EH (cell line): ENCODE measurements around the gene KIF6.

Experiments
- DNase-seq: peaks from one replicate; pipeline ENCODE4 v3.0.0-alpha.2; 2015; ENCODE audit warnings: low read depth

Gene KIF6

DNA sequence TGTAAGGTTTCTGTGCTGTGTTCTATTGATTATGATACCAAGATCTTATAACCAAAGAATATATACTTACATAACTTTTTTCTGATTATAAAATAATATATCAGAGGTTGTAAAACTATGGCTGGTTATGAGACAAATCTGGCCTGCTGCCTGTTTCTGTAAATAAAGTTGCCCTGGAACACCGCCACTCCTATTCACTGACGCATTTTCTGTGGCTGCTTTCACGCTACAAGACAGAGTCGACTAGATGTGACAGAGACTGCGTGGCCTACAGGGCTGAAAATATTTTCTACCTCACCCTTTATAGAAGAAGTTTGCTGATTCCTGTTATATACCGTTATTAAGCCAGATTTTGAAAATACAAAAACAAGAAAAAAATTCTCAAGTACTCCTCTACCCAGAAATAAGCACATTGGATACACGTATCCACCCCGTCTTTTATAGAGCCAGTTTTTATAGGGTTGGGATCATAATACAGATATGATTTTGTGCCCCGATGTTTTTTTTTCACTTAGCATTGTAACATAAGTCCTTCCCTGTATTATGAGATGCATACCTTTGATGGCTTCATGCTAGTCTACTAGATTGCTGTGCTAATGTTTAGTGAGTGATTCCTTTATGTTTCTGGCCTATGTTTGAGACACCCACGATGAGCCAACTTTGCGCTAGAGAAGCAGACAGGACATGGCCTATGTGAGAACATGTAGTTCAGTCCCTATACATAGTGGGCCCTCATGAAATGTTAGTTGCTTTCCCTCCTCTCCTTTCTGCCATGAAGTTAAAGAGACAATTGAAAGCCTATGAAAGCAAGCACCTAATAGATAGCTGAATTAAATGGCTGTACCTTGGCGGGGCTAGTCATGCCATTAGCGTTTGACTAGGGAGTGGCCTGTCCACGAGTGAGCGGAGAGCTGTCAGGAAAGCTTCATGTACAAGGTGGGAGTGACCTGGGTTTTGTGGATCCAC lies 304.6 kb downstream of the KIF6 start:
- DNase-seq = no peak

GRCh38 chr6:39419607-39420006 lies 305.6 kb downstream of the KIF6 start:
- DNase-seq = no peak

DNA sequence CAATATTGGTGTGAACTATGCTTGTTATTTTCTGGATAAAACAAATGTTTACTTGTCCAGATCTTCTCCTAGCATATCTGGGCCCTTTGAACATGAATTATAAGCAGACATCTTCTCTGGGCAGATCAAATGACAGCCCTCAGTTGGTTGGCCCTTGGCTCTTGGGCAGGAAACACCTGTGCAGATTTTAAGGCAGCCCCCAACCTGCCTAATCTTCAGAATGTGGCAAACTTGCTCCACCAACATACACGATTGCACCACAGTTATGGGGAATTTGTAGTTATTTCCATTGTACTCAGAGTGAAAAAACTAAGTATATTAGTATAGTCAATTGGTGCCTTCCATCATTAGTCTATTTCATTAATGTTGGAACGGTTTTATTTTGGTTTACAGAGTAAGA lies 307.8 kb downstream of the KIF6 start:
- no peak for DNase-seq

- DNase-seq = peak; percentile 98
Observed at GRCh38 chr6:39416728-39417127, 308.5 kb downstream of the KIF6 start.

DNA sequence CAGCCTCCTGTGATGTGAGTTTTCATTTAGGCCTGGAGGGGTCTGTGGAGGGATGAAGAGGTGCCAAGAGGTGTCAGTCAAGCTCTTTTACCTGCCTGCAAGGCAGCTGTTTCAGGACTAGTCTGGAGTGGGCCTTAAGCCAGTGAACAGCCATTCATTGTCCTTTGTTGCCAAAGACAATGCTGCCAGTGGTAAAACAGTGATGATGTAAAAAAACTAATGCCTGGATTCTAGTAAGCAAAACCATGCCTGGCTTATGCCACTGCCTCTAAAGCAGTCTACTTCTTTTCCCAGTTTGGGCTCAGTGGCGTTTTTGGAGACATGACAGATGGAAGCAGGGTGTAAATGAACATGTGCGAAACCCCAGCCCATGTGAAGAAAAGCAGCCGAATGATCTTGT lies 309.2 kb downstream of the KIF6 start:
- no peak for DNase-seq

GRCh38 chr6:39415482-39415881 lies 309.7 kb downstream of the KIF6 start:
- no peak for DNase-seq

DNA sequence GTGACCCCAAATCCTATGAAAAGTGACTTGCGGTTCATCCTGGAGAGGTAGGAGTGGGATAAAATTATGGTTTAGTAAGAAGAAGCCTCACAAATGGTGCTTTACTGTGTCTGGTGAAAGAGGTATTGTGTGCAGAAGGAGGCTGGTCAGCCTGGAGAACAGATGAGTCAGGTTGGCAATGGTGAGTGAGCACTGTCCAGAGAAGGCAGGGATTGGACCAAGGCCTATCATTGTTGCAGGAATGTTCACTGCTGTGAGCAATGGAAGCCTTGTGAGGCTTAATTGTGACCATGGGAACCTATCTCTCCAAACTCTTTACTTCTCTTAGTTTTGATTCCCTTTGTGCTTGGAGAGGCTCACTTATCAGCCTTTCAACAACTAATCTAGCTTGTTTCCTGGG lies 313.7 kb downstream of the KIF6 start:
- DNase-seq = peak; percentile 68

- DNase-seq = no peak
Observed at GRCh38 chr6:39411001-39411400, 314.2 kb downstream of the KIF6 start.

GRCh38 chr6:39409889-39410288 lies 315.3 kb downstream of the KIF6 start:
- DNase-seq = no peak

- DNase-seq = no peak
Observed at GRCh38 chr6:39407446-39407993, 317.7 kb downstream of the KIF6 start.

GRCh38 chr6:39404312-39404711 lies 320.9 kb downstream of the KIF6 start:
- no peak for DNase-seq

DNA sequence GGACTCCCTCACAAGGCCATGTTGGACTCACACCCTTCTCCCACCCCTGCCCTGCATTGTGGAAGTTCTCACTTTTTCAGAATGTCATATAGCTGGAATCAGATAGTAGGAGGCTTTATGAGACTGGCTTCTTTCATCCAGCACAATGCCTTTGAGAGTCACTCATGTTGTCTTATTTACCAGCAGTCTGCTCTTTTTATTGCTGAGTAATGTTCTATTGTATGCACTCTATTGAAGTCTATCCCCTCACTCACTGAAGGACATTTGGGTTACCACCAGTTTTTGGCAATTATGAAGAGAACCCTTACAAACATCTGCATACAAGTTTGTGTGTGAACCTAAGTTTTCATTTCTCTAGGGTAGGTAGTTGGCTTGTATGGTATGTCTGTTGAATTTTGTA lies 321.9 kb downstream of the KIF6 start:
- no peak for DNase-seq

- peak; percentile 67 for DNase-seq
Observed at GRCh38 chr6:39402239-39402751, 322.9 kb downstream of the KIF6 start.

DNA sequence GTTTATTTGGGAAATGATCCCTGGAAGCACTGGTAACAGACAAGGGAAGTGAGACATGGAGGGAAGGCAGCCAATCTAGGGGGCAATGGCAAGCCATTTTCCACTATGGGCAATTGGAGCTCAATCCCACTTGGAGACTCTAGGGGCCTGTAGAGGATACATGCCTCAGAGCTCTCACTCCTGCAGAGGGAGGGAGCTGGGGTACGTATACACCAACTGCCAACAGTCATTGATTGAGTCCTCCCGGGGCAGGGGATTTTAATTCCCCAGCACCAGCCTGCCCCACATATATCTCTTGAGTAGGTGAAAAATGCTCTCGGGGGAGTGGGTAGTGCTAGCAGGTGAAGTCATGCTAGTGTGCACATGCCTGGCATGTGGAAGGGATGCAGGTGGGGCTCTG lies 323.8 kb downstream of the KIF6 start:
- no peak for DNase-seq

GRCh38 chr6:39400026-39400425 lies 325.2 kb downstream of the KIF6 start:
- no peak for DNase-seq

GRCh38 chr6:39396854-39397253 lies 328.4 kb downstream of the KIF6 start:
- no peak for DNase-seq

GRCh38 chr6:39393075-39393474 lies 332.1 kb downstream of the KIF6 start:
- DNase-seq = no peak

GRCh38 chr6:39391182-39391581 lies 334.0 kb downstream of the KIF6 start:
- no peak for DNase-seq

GRCh38 chr6:39389484-39389767 lies 335.8 kb downstream of the KIF6 start:
- DNase-seq = peak; percentile 36

DNA sequence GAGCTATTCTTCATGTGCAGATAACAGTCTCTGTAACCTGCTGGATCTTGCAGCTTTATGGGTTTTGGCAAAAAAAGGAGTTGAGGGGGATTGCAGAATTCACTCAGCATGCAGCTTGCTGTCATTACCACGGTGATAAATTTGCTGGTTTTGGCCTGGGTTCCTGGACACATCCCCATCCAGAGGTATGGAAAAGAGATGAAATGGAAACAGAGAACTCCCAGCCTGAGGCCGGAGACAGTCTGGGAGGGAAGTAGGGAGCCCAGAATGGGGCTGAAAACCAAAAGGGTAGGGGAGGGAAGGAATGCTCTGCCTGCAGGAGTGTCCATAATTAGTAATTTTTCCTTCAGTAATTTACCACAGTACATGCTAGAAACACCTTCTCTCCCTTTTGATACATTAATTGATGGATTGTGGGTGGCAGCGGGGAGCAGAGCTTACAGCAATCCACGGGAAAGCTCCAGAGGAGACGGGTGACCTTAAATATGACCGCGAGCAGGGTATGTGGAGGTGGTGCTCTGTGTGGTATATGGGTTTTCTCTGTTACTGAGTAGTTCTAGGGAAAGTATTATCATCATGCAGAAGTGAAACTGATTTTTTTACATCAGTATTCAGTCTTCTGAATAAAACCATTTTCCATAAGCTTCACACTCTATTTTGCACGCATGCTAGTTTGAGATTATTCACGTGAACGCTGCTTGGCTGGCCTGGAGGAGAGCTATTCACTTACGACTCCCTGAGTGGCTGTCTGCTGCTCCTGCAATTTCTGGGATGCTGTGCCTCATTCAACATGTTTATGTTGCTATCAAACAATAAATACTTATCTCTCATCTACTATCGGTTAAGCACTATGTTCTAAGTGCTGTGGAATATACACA lies 336.4 kb downstream of the KIF6 start:
- DNase-seq = peak; percentile 62

DNA sequence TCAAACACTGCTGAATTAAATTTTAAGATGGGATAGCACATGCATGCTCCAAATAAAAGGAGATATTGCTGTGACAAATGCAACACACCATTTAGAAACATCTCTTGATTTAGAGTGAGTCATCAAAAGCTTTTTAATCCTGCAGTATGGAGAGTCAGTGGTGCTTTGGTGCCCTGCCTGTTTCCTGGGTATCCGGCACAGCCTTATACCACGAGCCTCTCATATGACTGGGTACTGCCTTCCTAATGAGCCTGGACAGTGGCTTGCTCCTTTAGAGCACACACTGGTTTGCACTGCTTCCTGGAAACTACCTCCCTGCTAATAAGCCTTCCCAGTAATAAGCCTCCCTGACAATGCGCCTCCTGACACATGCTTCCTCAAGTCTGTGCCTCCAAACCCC lies 337.4 kb downstream of the KIF6 start:
- peak; percentile 23 for DNase-seq

DNA sequence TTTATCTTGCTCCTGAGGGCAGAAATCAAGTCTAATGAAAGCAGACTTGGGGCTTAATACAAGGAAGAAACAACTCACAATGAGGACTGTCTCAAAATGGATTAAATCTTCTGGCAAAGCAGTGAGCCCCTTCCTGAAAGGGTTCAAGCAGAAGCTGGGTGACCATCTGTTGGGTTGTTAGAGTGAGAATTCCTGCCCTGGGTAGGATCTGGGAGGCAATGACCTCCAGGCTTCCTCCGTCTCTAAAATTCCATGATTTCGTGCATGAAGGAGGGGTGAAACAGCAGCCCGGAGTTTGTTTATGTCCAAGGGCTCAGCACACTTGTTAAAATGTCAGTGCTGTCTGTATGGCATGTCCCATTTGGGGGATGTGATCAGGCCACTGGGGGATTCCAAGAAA lies 338.7 kb downstream of the KIF6 start:
- DNase-seq = peak; percentile 32
